RWPE2 (cell line): ENCODE measurements around the gene ZDHHC4.
"Not testable (repeated sequence)": the region's sequence is repeated elsewhere in the genome, so short reads cannot be mapped to it uniquely, and the experiment has no call there.

Experiments used
- ATAC-seq: fragments of 200-7000 bp; cut with Tn5 transposase; 3 replicates; pipeline ENCODE4 v1.9.1; 2021; ENCODE audit warnings: low read depth
- DNase-seq: peaks from one replicate; pipeline ENCODE4 v3.0.0-alpha.2; 2020; ENCODE audit warnings: low spot score
- H3K27ac ChIP-seq: fragments of 450-650 bp; 2 replicates; pipeline ENCODE4 v1.5.1; 2017; ENCODE audit warnings: mild to moderate bottlenecking; ENCODE audit not compliant: poor library complexity, severe bottlenecking
- H3K27me3 ChIP-seq: fragments of 250-450 bp; sonication (Bioruptor Pico); 2 replicates; pipeline ENCODE4 v1.5.1; 2021; ENCODE audit warnings: mild to moderate bottlenecking, moderate library complexity; ENCODE audit not compliant: insufficient read depth, poor library complexity, severe bottlenecking
- H3K36me3 ChIP-seq: fragments of 250-450 bp; sonication (Bioruptor Pico); 2 replicates; pipeline ENCODE4 v1.5.1; 2020; ENCODE audit warnings: low read depth, mild to moderate bottlenecking, moderate library complexity
- H3K4me1 ChIP-seq: fragments of 250-450 bp; sonication (Bioruptor Pico); 2 replicates; pipeline ENCODE4 v1.5.1; 2021; ENCODE audit warnings: mild to moderate bottlenecking, moderate library complexity; ENCODE audit not compliant: insufficient read depth, poor library complexity, severe bottlenecking
- H3K4me3 ChIP-seq: fragments of 250-450 bp; sonication (Bioruptor Pico); 2 replicates; pipeline ENCODE4 v1.5.1; 2021; ENCODE audit warnings: mild to moderate bottlenecking, moderate library complexity; ENCODE audit not compliant: severe bottlenecking
- H3K9me3 ChIP-seq: fragments of 250-450 bp; sonication (Bioruptor Pico); 2 replicates; pipeline ENCODE4 v1.5.1; 2021; ENCODE audit warnings: mild to moderate bottlenecking, moderate library complexity; ENCODE audit not compliant: severe bottlenecking
- TF ChIP-seq, protein P1 (sequence below): fragments of 450-650 bp; IDR thresholded peaks from one replicate; pipeline ENCODE4 v1.5.1; 2017; ENCODE audit warnings: mild to moderate bottlenecking, moderate library complexity; ENCODE audit not compliant: poor library complexity, severe bottlenecking

Gene ZDHHC4

DNA sequence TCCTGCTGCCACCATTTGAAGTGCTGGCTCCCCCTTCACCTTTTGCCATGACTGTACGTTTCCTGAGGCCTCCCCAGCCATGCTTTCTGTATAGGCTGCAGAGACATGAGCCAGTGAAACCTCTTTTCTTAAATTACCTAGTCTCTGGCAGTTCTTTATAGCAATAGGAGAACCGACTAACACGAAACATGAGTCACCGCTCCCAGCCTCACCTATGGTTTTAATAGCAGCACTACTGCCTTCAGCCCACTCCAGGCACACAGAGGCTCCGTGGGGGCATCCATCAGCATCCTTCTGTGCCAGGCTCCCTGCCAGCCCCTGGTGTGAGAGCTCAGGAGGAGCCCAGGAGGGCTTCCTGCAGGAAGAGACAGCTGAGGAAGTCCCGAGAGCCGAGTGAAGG is 54.4 kb downstream of the ZDHHC4 start:
- Histone ChIP-seq H3K36me3 (no peaks in the 10 kb centered on the region), H3K9me3 (peaks cover 1% of the 10 kb centered on the region), H3K4me3 (no peak overlapping the region), H3K4me1 (no peaks in the 10 kb centered on the region), H3K27me3 (no peaks in the 10 kb centered on the region), H3K27ac (no peak overlapping the region)
- peak; percentile 43 for DNase-seq
- TF ChIP-seq, protein P1, sequence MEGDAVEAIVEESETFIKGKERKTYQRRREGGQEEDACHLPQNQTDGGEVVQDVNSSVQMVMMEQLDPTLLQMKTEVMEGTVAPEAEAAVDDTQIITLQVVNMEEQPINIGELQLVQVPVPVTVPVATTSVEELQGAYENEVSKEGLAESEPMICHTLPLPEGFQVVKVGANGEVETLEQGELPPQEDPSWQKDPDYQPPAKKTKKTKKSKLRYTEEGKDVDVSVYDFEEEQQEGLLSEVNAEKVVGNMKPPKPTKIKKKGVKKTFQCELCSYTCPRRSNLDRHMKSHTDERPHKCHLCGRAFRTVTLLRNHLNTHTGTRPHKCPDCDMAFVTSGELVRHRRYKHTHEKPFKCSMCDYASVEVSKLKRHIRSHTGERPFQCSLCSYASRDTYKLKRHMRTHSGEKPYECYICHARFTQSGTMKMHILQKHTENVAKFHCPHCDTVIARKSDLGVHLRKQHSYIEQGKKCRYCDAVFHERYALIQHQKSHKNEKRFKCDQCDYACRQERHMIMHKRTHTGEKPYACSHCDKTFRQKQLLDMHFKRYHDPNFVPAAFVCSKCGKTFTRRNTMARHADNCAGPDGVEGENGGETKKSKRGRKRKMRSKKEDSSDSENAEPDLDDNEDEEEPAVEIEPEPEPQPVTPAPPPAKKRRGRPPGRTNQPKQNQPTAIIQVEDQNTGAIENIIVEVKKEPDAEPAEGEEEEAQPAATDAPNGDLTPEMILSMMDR: no peak
- ATAC-seq: peak; percentile 60; the same call in 2 of the 3 replicates

- TF ChIP-seq, protein P1: no peak
- no peaks in the 10 kb centered on the region for H3K9me3 ChIP-seq
- DNase-seq: no peak
- no peaks in the 10 kb centered on the region for H3K36me3 ChIP-seq
- no peak for ATAC-seq
- no peaks in the 10 kb centered on the region for H3K4me1 ChIP-seq
- no peak overlapping the region for H3K27ac ChIP-seq
- H3K27me3 ChIP-seq: no peaks in the 10 kb centered on the region
- H3K4me3 ChIP-seq: no peak overlapping the region
Measured at GRCh38 chr7:6634021-6634420, 56.8 kb downstream of the ZDHHC4 start.

- H3K36me3 ChIP-seq, DNase-seq, ATAC-seq: not testable (repeated sequence)
Measured at GRCh38 chr7:6634971-6635370, 57.7 kb downstream of the ZDHHC4 start.

GRCh38 chr7:6636741-6637543 is 59.7 kb downstream of the ZDHHC4 start, which contains the start of gene ZNF316:
Gene ZNF316, plus strand, starts transcription at chr7:6637318. Its CDS starts 5,092 bp downstream, at chr7:6642410.
- peaks cover 16% of the 10 kb centered on the region for H3K36me3 ChIP-seq
- no peaks in the 10 kb centered on the region for H3K9me3 ChIP-seq
- peak within 1 kb of the TSS; percentile 49 for H3K27ac ChIP-seq
- H3K4me3 ChIP-seq: peak within 1 kb of the TSS; percentile 85
- ATAC-seq (peak; percentile 52; the same call in 2 of the 3 replicates), DNase-seq (peak; percentile 46)
- no peaks in the 10 kb centered on the region for H3K27me3 ChIP-seq
- TF ChIP-seq, protein P1: no peak
- no peaks in the 10 kb centered on the region for H3K4me1 ChIP-seq

More at GRCh38 chr7:6634971-6635370, 57.7 kb downstream of the ZDHHC4 start:
- H3K4me3 ChIP-seq, H3K4me1 ChIP-seq, H3K27ac ChIP-seq, H3K9me3 ChIP-seq, H3K27me3 ChIP-seq: not testable (repeated sequence)

GRCh38 chr7:6637544-6638229 is 60.4 kb downstream of the ZDHHC4 start:
- DNase-seq: no peak
- no peaks in the 10 kb centered on the region for H3K27me3 ChIP-seq
- TF ChIP-seq, protein P1: peak; percentile 46
- H3K4me3 ChIP-seq: peak overlapping the region; percentile 85
- no peaks in the 10 kb centered on the region for H3K4me1 ChIP-seq
- peaks cover 22% of the 10 kb centered on the region for H3K36me3 ChIP-seq
- no peaks in the 10 kb centered on the region for H3K9me3 ChIP-seq
- peak; percentile 46 for ATAC-seq
- H3K27ac ChIP-seq: peak overlapping the region; percentile 49
